Hindlimb muscle (tissue), 1 donor: ENCODE results near the gene PHTF2. TPM values are rescaled to one million over a fixed set of nuclear protein-coding genes. Genes with fewer than 3 reads are reported as not detected.

Source experiments
- DNase-seq: peaks from one replicate; pipeline ENCODE4 v3.0.0-alpha.2; 2013
- polyA plus RNA-seq: library from polyadenylated mRNA; unstranded; fragments of 120-200 nt; gene quantifications from one replicate; pipeline ENCODE4 v1.2.1, GENCODE V29; 2013; ENCODE audit not compliant: insufficient read length

The PHTF2 gene
- polyA plus RNA-seq, 1 donor: 15.3 TPM

- DNase-seq: no peak
Observed at GRCh38 chr7:77881871-77882270, 83.3 kb downstream of the PHTF2 start.

GRCh38 chr7:77885155-77885554 lies 86.6 kb downstream of the PHTF2 start:
- DNase-seq: no peak

- DNase-seq: peak; percentile 13
Observed at GRCh38 chr7:77887567-77887966, 89.0 kb downstream of the PHTF2 start.

GRCh38 chr7:77888998-77889397 lies 90.4 kb downstream of the PHTF2 start:
- no peak for DNase-seq

- DNase-seq: no peak
Observed at GRCh38 chr7:77893813-77894212, 95.2 kb downstream of the PHTF2 start.

- DNase-seq: no peak
Observed at GRCh38 chr7:77894574-77895091, 96.1 kb downstream of the PHTF2 start.

- no peak for DNase-seq
Observed at GRCh38 chr7:77895905-77896304, 97.3 kb downstream of the PHTF2 start.

GRCh38 chr7:77897004-77897547 lies 98.5 kb downstream of the PHTF2 start:
- no peak for DNase-seq

- DNase-seq: no peak
Observed at GRCh38 chr7:77899516-77899915, 100.9 kb downstream of the PHTF2 start.

- no peak for DNase-seq
Observed at GRCh38 chr7:77903597-77903996, 105.0 kb downstream of the PHTF2 start.

- no peak for DNase-seq
Observed at GRCh38 chr7:77904252-77904651, 105.7 kb downstream of the PHTF2 start.

- no peak for DNase-seq
Observed at GRCh38 chr7:77907281-77907680, 108.7 kb downstream of the PHTF2 start.

GRCh38 chr7:77908664-77909063 lies 110.1 kb downstream of the PHTF2 start:
- DNase-seq: no peak

- no peak for DNase-seq
Observed at GRCh38 chr7:77910124-77910523, 111.6 kb downstream of the PHTF2 start.

- DNase-seq: no peak
Observed at GRCh38 chr7:77912293-77912692, 113.7 kb downstream of the PHTF2 start.

GRCh38 chr7:77913977-77914607 lies 115.5 kb downstream of the PHTF2 start:
- no peak for DNase-seq

- no peak for DNase-seq
Observed at GRCh38 chr7:77917500-77918262, 119.1 kb downstream of the PHTF2 start.

GRCh38 chr7:77918676-77919075 lies 120.1 kb downstream of the PHTF2 start:
- DNase-seq: no peak

GRCh38 chr7:77923419-77923818 lies 124.8 kb downstream of the PHTF2 start:
- no peak for DNase-seq

- no peak for DNase-seq
Observed at GRCh38 chr7:77930496-77930895, 131.9 kb downstream of the PHTF2 start.

- no peak for DNase-seq
Observed at GRCh38 chr7:77931841-77932240, 133.3 kb downstream of the PHTF2 start.

- no peak for DNase-seq
Observed at GRCh38 chr7:77933394-77933793, 134.8 kb downstream of the PHTF2 start.

GRCh38 chr7:77935652-77936348 lies 137.2 kb downstream of the PHTF2 start:
- DNase-seq: no peak
